Raji (cell line): Measurements from ENCODE around the gene CKS2.

Experiments
- POLR2A ChIP-seq: IDR thresholded peaks from 2 replicates; pipeline ENCODE4 v1.6.1; 2011; ENCODE audit warnings: low read depth, low read length, control low read depth; ENCODE audit not compliant: insufficient read depth

The CKS2 gene

GRCh38 chr9:89358985-89359384 lies 48.0 kb downstream of the CKS2 start:
- TF ChIP-seq POLR2A = no peak

DNA sequence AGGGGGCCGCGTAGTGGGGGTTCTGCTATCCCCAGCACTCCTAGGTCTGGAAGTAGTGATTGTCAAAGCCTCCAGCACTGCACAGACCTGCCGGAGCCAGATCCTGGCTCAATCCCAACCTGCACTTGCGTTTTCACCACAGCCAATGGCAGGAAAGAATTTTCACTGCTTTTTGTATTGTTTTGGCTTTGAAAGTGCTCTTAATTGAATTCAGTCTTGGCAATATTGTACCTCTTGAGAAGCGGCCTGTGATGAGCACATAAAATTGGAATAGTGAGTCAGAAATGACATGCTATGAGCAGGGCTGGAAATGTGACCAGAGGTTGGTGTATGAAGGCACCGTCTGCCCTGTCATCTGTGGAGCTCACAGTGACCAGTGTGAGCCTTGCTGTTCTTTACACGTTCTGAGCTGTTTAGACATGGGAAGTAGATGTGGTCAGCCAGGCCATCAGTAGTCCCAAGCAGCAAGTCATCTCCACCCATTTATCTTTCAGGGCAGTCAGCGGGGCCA lies 48.8 kb downstream of the CKS2 start:
- no peak for TF ChIP-seq POLR2A

- no peak for TF ChIP-seq POLR2A
These were observed 49.5 kb downstream of the CKS2 start for GRCh38 chr9:89360465-89360864.

DNA sequence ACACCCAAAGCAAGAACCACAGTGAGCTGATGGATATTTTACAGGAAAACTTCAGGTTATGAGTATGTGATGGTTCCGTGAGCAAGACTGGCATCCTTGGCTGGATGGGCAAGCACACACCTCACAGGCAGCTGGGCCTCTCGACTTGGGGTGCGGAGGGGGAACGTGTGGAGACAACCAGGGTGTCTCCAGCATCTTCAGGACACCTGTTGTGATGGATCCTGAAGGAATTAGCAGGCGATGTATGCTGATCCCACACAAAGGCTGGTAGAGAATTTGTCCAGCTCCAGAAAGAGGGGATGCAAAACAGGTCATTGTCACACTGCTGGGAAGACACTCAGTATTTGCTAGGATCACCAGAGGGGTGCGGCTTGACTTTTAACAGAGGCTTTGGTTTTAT lies 50.0 kb downstream of the CKS2 start:
- no peak for TF ChIP-seq POLR2A

DNA sequence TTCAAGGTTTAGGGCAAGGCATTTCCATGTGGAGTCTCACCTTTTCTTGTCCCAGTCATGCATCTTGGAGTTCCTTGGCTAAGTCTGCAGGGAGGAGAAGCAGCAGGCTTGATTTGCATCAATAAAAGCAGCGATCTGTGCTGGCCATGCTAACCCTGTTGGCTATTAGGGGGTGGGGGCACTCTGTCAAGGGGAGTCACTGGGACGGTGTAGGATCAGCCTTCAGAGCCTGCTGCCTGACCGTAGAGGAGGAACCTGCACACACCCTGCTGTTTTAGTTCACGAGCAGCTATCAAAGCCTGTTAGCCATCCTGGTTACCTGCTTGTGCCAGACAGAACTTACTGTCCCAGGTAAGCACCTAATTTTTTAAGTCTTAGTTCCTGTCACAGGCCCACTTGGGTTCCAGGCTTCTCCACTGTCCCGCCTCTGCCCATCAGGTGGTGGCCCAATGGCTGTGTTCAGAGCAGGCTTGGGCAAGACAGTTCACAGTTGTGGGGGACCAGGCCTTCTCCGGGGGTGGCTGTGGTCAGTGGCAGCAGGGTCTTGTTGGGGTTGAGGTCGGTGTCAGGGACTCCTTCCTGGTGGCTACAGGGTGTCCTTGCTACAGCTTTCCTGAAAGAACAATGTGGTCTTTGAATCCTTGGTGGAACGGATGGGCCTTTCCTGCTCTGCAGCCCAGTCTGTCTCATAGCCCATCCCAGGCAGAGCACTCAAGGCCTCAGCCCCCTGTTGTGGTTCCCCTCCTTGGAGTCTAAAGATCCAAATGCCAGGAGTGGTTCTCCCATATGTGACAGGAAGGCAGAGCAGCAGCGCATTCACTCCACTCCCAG lies 51.0 kb downstream of the CKS2 start:
- TF ChIP-seq POLR2A = no peak

DNA sequence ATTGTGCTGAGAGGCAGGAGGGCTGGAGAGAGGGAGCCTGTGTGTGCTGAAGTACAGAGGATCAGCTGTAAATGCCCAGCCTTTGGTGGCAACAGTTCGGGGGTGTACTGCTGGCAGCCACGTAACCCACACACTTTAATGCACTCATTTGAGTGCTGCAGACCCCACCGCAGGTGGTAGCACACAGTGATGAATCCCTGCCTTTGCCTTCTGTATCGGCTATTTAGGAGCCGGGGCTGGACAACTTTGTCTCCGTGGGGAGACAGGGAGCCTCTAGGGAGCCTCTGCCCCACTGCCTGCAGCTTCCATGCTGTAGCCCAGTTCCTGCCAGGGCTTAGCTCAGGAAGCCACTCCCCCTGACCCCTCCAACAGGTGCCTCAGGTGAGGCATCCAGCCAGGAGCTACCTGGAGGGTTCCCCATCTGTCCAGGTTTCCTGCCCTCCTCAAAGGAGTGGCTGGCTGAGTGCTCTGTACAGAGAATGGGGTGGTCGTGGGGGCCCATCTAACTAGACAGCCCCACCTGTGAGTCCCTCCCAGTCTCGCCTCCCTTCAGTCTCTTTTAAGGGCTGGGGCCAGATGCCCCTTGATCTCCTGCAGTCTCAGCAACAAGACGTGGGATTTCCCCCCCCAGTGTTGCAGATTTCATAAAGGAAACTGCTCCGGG lies 51.8 kb downstream of the CKS2 start:
- TF ChIP-seq POLR2A = no peak

GRCh38 chr9:89363311-89363670 lies 52.3 kb downstream of the CKS2 start:
- TF ChIP-seq POLR2A = no peak

DNA sequence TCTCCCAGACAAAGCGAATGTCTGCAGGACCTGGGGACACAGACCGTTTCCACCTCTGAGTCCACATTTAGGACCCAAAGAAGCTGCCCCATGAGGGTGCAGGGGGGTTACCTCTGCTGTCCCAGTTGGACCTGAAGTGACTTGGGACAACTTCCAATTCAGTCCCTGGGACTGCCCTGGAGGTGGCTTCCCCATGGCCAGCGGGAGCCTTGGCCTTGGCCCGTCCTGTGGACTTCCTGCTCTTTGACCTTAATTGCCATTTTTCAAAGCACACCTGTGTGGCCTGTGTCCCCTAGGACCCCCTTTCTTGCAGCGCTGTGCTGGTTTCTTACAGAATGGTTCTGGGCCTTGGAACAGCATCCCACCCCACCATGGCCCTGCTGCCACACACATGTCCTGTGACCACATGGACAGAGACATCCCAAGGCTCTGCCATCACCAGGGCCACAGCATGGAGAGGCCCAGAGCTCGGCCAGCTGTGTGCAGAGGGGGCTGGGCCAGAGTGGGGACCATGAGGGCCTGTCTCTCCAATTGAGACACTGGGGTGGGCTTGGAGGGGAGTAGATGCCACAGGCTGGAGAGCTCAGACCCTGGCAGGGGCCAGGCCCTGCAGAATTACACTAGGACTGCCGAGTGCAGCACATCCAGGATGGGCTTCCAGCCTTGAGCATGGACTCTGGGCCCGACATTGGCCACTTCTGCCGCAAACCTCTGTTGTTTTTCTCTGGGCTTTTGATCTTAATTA lies 53.1 kb downstream of the CKS2 start:
- TF ChIP-seq POLR2A = no peak

GRCh38 chr9:89364666-89365531 lies 53.9 kb downstream of the CKS2 start:
- no peak for TF ChIP-seq POLR2A

- TF ChIP-seq POLR2A = no peak
These were observed 54.5 kb downstream of the CKS2 start for GRCh38 chr9:89365532-89365912.
